NB4 (cell line): ENCODE measurements around the gene GLS.

Experiments
- DNase-seq: peaks from one replicate; pipeline ENCODE4 v3.0.0; 2010; ENCODE audit warnings: low read depth
- H3K4me3 ChIP-seq: one replicate; pipeline ENCODE4 v1.5.1; 2011; ENCODE audit warnings: mild to moderate bottlenecking, low read depth, low read length, moderate library complexity
- CTCF ChIP-seq: IDR thresholded peaks from one replicate; pipeline ENCODE4 v1.5.1; 2012; ENCODE audit warnings: low read depth, low read length
- MYC ChIP-seq: IDR thresholded peaks from 2 replicates; pipeline ENCODE4 v1.6.1; 2011; ENCODE audit warnings: low read depth, low read length
- POLR2A ChIP-seq: IDR thresholded peaks from 2 replicates; pipeline ENCODE4 v1.6.1; 2011; ENCODE audit warnings: mild to moderate bottlenecking; ENCODE audit not compliant: insufficient read length; ENCODE audit errors: extremely low read depth
- TF ChIP-seq, protein P1 (sequence below): IDR thresholded peaks from 2 replicates; pipeline ENCODE4 v1.6.1; 2011; ENCODE audit warnings: low read depth, low read length

The GLS gene

GRCh38 chr2:190853531-190854383, 26.9 kb upstream of the GLS start:
- TF ChIP-seq POLR2A (no peak), MYC (no peak), CTCF (no peak)
- TF ChIP-seq, protein P1, sequence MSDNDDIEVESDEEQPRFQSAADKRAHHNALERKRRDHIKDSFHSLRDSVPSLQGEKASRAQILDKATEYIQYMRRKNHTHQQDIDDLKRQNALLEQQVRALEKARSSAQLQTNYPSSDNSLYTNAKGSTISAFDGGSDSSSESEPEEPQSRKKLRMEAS = no peak
- DNase-seq = peak; percentile 31
- H3K4me3 ChIP-seq = no peak overlapping the region

- no peak overlapping the region for H3K4me3 ChIP-seq
- TF ChIP-seq, protein P1 = no peak
- no peak for TF ChIP-seq CTCF
- TF ChIP-seq POLR2A = no peak
- no peak for TF ChIP-seq MYC
- DNase-seq = no peak
Measured at GRCh38 chr2:190854726-190855125, 25.9 kb upstream of the GLS start.

- TF ChIP-seq POLR2A (no peak), CTCF (no peak)
- no peak for DNase-seq
- no peak overlapping the region for H3K4me3 ChIP-seq
Measured at GRCh38 chr2:190855245-190855644, 25.4 kb upstream of the GLS start.

GRCh38 chr2:190856985-190857384, 23.6 kb upstream of the GLS start:
- no peak overlapping the region for H3K4me3 ChIP-seq
- peak; percentile 37 for DNase-seq
- TF ChIP-seq, protein P1 = no peak
- no peak for TF ChIP-seq POLR2A
- no peak for TF ChIP-seq CTCF
- no peak for TF ChIP-seq MYC

GRCh38 chr2:190858817-190859216, 21.8 kb upstream of the GLS start:
- no peak for DNase-seq
- no peak overlapping the region for H3K4me3 ChIP-seq
- TF ChIP-seq CTCF (no peak), POLR2A (no peak)
